DND-41 (cell line): ENCODE data around the gene MTARC2.

Source experiments
- CTCF ChIP-seq: IDR thresholded peaks from 2 replicates; pipeline ENCODE4 v1.5.1; 2012; ENCODE audit warnings: borderline replicate concordance, low read length, moderate library complexity, mild to moderate bottlenecking; ENCODE audit not compliant: poor library complexity, severe bottlenecking; ENCODE audit errors: extremely low read depth
- EZH2 ChIP-seq: IDR thresholded peaks from 3 replicates; pipeline ENCODE4 v1.6.1; 2012; ENCODE audit warnings: borderline replicate concordance, low read depth, mild to moderate bottlenecking, moderate library complexity, low read length, inconsistent platforms; ENCODE audit not compliant: severe bottlenecking

GRCh38 chr1:220741825-220742224 lies 6.3 kb upstream of the MTARC2 start:
- TF ChIP-seq EZH2 (no peak), CTCF (no peak)
